Activated T-helper 9 cell treated with anti-CD3 and anti-CD28 coated beads, Interleukin-2, amount 50 U/mL, for 16 hours (primary cell): ENCODE measurements around the gene TRIM7.
"Not testable (repeated sequence)": the region's sequence is repeated elsewhere in the genome, so short reads cannot be mapped to it uniquely, and the experiment has no call there.

ENCODE experiments used
- DNase-seq: peaks from one replicate; pipeline ENCODE4 v3.0.0-alpha.2; 2020; ENCODE audit warnings: low read depth

The TRIM7 gene

DNA sequence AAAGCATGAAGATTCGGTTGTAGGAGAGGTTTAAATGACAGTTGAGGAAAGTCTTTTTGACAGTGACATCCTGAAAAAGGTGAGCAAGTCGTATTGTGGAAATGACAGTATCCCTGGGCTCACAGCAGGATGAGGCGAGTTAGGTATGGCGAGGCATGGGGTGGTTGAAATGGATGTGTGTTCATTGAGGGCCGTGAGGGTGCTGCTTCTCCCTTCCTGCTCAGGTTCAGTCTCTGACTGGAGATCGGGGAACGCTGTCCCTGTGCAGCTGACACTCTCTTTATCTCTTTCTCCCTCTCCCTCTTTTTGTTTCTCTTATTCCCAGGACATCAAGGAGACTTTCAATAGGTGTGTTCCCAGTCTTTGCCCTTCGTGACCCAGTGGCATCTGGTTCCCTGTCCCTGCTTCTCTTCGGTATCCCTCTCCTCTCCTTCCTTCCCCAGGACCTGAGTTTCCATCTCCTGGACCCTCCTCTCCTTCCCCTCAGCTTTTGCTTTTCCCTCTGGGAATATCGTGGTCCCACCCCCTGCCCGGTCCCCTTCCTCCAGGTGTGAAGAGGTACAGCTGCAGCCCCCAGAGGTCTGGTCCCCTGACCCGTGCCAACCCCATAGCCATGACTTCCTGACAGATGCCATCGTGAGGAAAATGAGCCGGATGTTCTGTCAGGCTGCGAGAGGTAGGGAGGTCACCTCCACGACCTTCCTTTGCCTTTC is 28.2 kb upstream of the TRIM7 start:
- no peak for DNase-seq

DNA sequence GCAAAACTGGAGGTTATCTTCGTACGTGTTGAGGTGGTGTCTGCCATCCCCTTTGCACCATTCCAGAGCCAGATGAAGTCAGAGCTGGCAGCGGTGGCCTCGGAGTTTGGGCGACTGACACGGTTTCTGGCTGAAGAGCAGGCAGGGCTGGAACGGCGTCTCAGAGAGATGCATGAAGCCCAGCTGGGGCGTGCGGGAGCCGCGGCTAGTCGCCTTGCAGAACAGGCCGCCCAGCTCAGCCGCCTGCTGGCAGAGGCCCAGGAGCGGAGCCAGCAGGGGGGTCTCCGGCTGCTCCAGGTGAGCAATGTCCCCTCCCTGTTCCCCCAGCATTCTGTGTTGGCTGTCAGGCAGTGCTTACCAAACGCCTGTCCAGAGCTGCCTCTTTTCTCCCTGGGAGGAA is 27.6 kb upstream of the TRIM7 start:
- DNase-seq = no peak

DNA sequence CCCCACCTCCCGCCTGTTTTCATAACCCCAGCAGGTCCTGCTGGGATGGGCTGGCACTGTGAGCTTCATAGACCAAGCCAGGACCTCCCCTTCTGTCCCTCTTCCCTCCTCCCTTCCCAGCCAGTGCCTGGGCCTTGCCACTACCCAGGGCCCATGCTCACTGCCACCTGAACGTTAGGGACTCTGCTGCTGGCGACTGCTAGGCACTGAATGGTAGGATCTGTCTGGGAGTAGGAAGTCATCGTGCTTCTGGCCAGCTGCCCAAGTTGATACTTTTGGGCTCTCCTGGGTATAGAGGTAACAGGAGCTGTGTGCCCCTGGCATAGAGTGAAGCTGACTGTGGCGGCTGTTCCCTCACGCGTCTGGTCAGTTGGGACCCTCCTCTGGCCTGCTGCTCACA is 26.4 kb upstream of the TRIM7 start:
- no peak for DNase-seq

DNA sequence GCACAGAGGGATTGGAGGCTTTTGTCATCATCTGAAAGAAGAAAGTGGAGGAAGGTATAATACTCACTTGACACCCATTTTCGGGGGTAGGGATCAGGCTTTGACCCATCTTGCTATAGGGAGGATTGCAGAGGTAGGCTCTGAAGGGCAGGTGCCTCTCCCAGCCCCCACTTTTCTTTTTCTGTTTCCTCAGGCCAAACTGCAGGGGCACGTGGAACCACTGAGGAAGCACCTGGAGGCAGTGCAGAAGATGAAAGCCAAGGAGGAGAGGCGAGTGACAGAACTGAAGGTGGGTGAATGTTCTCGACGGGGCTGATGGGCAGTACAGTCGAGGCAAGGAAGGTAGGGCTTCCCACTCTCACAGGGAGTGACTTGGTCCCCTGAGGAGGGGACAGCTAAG is 25.6 kb upstream of the TRIM7 start:
- DNase-seq = no peak

DNA sequence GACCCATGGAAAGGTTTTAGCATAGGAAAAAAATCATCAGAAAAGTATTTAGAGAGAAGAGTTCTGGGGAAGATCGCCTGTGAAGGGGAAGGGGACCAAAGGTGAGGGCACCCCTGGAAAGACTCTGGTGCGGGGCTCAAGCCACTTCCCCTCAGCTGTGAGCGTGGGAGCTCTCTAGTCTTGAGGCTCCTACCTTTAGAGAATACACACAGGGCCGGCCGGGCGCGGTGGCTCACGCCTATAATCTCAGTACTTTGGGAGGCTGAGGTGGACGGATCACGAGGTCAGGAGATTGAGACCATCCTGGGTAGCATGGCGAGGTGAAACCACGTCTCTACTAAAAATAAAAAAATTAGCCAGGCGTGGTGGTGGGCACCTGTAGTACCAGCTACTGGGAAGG is 25.0 kb upstream of the TRIM7 start:
- DNase-seq = no peak

DNA sequence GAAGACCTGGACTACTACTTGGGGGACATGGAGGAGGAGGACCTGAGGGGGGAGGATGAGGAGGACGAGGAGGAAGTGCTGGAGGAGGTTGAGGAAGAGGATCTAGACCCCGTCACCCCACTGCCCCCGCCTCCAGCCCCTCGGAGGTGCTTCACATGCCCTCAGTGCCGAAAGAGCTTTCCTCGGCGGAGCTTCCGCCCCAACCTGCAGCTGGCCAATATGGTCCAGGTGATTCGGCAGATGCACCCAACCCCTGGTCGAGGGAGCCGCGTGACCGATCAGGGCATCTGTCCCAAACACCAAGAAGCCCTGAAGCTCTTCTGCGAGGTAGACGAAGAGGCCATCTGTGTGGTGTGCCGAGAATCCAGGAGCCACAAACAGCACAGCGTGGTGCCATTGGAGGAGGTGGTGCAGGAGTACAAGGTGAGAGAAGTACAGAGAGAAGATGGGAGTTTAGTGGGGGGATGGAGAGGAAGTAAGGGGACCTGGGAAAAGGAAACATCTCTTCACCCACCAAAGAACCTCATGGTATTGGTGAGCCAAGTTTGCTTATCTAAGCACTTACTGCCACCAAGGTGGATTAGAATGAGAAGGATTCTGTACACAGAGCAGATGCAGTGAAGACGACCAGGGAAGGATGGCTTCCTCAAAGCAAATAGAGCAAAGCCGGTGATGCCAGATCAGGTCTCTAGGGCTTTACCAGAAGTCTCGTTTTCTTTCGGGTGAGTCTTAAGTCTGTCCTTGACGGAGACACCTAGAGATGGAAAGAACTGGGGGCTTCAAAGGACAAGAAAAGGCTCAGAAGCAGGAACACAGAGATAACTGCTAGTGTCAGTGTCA is 19.6 kb upstream of the TRIM7 start:
- DNase-seq = no peak

DNA sequence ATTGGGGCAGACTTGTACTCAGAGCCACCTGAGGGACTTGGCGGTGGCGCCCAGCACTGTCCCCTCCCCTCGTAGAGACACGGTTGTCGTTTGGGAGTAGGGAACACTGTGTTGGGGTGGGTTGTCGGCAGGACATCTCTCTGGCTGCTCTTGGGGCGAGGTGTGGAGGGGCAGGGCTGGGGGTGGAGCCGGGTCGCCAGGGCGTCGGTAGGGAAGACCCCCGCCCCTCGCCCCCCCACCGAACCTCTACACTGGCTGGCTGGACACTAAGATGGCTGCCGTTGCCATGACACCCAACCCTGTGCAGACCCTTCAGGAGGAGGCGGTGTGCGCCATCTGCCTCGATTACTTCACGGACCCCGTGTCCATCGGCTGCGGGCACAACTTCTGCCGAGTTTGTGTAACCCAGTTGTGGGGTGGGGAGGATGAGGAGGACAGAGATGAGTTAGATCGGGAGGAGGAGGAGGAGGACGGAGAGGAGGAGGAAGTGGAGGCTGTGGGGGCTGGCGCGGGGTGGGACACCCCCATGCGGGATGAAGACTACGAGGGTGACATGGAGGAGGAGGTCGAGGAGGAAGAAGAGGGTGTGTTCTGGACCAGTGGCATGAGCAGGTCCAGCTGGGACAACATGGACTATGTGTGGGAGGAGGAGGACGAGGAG is 18.9 kb upstream of the TRIM7 start:
- no peak for DNase-seq

DNA sequence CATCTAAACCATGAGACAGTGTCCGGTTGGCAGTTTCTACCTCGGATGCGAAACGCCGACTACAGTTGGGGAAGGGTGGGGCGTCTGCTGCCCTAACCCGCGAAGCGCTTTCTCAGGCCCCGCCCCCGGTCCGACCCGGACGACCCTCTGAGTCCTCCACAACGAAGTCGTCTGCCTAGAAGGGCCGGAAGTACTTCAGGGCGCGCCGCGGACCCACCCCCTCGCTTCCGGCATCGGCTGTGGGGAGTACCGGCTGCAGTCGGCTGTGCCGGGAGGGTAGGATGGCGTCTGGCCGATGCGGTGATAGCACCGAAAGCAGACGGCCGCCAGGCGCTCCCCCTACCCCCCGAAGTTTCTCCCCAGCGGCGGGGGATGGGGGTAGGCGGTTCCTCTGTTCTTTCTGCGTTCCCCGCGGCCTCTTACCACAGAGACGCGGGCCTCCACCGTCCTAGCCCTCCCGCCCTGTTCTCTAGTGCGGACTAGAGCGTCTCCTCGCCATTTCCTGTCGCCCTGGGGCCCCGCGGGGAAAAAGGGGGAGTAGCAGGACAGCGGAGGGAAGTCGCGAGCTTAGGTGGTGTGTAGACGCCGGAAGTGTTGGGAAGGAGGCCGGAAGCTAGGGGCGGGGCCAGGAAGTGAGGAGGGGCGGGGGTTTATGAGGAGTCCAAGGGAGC is 18.2 kb upstream of the TRIM7 start, which contains the start of gene TRIM41:
Gene TRIM41 (plus strand): TSS at position 224 of the 671 bp plus-strand sequence. CDS start 719 bp downstream, outside the sequence.
- DNase-seq = peak; percentile 95

DNA sequence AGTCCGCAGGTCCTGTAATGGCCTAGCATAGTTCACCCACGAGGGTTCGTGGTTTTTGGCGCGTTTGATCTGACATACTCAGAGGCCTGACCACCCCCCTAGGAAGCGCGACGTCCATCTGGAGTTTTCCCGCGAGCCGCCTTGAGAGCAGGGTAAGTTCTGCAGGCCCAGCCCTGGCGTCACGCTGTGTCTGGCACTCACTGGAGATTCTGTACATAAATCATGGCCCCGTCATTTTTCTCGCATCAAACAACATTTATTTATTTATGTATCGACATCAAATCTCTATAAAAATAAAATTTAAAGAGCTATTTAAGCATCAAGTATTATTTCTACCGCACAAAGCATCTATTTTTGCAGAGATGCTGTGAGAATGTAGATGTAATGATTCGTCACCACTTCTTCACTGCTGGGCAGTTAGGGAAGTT is 17.6 kb upstream of the TRIM7 start:
- DNase-seq = no peak

DNA sequence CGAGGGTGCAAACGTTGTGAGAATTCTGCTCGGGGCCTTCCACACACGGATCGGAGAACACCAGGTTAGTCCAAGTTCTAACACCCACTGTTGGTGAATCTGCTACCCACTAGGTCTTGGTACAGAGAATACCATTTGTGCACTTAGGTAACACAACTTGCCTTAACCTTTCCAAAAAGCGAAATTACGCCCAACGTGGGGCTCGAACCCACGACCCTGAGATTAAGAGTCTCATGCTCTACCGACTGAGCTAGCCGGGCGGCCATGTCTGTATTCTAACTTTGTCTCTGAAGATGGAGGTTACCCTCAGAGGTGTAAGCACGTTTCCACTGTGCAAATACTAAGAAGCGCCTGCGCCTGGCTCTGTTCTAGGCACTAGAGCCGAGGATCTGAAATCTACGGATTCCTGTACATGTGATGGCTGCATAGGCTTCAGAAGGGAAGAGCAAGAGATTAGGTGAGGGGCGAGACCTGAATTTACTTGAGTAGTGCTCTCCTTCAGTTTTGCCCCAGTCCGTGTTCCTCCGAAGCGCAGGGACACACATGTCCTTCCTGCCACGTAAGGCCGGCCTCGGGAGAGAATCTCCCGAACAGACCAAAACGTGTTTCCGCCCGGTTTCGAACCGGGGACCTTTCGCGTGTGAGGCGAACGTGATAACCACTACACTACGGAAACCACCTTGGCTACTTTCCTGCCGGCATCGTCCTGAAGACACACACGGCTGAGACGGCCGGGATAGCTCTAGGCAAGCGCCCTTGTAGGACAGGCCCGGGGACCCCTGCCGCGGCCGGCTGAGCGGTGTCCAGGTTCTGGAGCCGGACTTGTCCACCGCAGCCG is 17.0 kb upstream of the TRIM7 start:
- DNase-seq = peak; percentile 92

DNA sequence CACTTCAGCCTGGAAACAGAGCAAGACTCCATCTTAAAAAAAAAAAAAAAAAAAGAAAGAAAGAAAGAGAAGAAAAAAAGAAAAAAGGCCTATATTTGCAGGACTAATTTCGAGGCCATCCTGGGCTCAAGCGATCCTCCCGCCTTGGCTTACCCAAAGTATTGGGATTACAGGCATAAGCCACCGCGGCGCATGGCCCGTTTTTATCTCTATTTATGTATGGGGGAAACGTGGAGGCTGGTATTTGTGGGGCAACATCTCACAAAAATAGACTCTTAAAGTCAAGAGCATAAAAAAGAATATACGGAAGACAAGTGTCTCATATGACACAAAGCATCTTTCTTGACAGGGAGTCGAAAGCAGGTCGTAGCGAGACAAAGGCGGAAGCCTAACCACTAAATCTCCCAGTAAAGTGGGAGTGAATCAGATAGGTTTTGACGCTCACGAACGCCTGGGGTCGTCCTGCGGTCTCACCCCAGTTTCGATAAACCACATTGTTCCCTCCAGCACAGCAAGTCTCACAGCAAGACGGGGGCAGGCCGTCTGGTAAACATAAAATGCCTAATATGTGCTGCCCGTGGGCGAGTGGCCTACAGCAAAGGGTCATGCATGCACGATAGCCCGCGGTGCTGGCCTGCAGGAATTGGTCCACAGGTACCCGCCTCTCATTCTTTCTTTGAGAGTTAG is 16.3 kb upstream of the TRIM7 start:
- no peak for DNase-seq

DNA sequence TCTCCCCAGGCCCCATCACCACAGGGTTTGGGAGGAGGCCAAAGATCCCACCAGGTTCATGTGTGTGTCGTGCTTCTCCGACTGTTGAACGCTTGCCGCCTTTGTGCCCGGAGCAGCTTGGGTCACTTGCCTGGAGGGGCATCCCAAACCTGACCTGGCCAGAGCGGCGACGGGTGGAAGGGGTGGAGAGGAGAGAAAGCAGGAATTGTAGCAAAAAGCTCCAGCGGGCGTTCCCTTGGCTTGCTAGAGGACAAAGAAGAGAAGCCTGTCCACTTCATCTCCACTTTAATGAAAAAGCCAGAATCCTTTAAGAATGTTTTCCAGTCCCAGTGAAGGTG is 15.2 kb upstream of the TRIM7 start:
- DNase-seq = no peak

DNA sequence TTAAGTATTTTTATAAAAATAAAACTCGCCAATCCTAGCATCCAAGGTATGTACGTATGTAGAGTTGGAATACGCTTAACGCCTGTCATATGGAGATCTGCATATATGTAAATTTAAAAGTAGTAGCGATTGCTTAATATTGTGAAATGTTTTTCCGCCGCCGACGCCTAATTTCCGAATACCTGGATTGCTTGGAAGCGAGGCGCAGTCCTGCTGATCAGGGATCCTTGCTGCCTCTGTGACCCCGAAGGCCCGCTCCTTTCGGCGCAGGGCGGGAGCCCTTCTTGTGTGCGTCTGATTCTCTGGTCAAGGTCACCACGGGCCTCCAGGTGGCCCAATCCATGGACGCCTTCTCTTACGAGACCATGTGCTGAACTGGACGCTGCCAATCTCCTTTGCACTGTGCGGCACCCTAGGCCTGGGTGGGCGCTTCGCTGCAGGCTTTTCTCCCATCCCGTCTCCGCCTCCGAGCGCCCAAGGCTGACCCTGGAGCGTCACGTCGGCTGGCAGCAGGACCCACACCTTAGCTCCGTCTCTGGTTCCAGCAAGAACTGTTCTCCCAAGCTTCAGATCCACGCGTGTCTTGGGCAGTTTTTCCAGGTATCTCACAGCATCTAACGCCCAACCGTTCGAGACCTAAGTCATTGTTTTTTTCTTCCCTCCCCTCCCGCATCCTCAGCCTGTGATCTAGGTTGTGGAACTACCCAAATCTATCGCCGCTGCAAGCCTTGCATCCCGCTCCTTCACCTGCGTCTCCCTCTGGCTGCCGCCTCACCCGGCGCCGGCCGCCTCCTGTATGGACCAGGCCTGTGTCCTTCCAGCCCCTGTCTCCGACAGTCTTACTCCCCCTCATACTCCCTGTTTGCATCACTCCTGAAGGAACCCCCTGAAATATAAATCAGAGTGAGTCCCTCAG is 14.5 kb upstream of the TRIM7 start:
- DNase-seq = no peak

DNA sequence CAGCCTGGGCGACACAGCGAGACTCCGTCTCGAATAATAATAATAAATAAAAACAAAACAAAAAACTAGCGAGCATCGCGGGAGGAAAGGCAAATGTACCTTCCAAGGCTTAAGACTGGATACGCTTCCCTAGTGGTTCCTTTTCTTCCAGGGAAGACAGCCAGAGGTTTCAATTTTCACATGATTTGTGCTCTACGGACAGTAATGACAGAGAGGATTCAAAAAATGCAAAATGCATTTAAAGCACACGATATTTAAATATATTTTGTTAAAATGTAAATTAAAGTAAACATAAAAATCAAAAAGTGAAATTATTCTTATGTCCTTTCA is 13.8 kb upstream of the TRIM7 start:
- DNase-seq = no peak

DNA sequence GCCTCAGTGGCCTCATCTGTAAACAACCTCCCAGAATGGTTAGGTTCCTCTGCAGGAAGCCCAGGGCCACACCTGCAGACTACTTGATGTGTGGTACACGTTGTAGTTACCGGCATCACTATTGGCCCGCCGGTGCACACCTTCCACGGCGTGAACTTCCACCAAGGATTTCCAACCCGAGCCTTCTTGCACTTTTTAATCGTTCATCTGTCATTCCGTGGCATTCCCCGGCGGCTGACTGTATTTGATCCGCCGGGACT is 12.7 kb upstream of the TRIM7 start:
- DNase-seq = no peak

DNA sequence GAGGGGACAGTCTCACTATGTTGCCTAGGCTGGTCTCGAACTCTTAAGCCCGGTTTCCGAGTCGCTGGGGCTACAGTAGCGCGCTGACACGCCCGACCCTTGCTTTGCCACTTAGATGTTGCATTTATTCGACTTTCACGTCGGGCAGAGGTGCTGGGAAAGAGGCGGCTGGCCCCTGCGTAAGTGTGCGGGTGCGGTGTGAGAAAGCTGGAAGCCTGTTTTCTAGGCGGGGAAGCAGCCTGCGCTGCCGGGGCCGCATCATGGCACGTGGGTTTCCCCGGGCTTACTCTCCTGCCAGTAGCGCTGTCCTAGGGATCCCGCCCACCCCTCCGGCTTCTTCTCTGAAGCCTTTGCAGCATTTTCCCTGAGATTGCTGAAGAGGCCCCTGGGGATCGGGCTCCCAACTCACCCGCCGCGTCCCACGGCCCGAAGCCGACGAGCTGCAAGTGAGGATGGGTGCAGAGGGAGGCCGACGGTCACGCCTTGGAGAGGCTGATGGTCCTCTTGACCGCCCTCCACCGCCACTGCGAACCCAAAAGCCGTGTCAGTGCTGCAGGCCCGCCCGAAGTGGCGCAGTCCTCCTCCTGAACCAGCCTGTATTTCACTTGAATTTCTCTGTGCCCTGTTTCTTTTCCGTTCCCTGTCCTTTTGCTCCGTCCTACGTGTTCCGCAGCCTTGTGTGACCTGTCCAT is 12.3 kb upstream of the TRIM7 start:
- peak; percentile 45 for DNase-seq

DNA sequence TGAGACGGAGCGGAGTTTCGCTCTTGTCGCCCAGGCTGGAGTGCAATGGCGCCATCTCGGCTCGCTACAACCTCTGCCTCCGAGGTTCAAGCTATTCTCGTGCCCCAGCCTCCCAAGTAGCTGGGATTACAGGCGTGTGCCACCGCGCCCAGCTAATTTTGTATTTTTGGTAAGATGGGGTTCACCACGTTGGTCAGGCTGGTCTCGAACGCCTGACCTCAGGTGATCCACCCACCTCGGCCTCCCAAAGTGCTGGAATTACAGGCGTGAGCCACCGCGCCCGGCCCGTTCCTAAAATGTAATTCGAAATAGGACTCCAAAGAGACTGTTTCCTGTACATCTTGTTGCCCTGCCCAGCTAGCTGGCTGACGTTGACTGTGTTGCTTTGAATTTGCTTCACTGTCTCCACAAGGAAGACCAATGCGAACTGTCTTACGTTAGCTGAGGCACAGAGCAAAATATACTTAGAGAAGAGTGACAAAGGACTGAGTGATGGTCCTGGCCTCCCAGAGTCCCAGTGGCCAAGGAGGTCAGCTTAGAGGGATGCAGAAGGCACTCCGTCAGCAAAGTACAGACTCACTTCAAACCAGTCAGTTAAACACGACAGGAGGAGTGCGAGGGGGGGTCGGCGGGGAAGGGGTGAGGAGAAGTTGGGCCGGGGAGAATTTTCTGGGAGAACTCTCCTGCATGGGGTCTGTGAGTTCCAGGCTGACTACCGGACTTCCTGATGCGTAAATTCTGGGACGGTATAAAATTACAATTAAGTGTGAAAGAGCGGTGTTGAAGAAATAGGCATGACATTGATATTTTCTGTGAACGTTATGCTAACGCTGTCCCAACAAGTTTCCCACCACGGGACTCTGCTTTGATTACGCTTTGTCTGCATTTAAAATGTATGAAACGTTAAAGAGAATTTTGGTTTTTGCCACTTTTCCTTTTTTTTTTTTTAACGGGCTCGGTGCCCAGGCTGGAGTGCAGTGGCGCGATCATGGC is 11.3 kb upstream of the TRIM7 start:
- DNase-seq = no peak

DNA sequence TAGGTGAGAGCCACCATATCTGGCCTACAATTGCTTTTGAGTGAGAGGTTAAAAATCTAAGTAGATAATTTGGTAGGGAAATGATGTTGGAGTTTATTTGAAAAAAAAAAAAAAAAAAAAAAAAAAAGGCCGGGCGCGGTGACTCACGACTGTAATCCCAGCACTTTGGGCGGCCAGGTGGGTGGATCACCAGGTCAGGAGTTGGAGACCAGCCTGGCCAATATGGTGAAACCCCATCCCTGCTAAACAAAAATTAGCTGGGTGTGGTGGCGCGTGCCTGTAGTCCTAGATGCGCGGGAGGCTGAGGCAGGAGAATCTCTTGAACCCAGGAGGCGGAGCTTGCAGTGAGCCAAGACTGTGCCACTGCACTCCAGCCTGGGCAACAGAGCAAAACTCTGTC is 9.3 kb upstream of the TRIM7 start:
- DNase-seq = not testable (repeated sequence)
